Measurements from ENCODE around the gene HIBADH.

GRCh38 chr7:27665531-27665930 is 2.8 kb upstream of the HIBADH start:
- TF ChIP-seq GATA3 (IDR thresholded peaks at IDR 0.05; ENCODE audit: low read depth, low read length) (no peak), GATA2 (IDR thresholded peaks at IDR 0.05; ENCODE audit: low read depth, low read length) (no peak)
